ENCODE data around the gene SRD5A1. TPM values are rescaled to one million over a fixed set of nuclear protein-coding genes. Genes with fewer than 3 reads are reported as not detected.
A peak's percentile ranks its signal among the peaks of the same experiment; 100 is the strongest.

The SRD5A1 gene
- total RNA-seq (10 to 100 TPM in 2 of 5 donors, 1 to 10 TPM in 3; 2.3 to 13.6 (median 9.6) TPM), total RNA-seq (2.3 to 15.0 (median 6.1) reads per million in 29 experiments)
- total RNA-seq (2013): 5.6 TPM

- POLR2A ChIA-PET: interaction anchor here (0.6 to 0.9 kb wide), 3 partner anchors 1109 to 1237 kb away, joined by 3 to 7 read pairs (median 4); partner anchors contain the start of gene ICE1 (in 1 of the 2)
- H3K27ac ChIP-seq (ENCODE audit: low read length): peak within 1 kb of the TSS; percentile 96
- peak; percentile 88 to 93 (median 88) for ATAC-seq (replicated peaks in 1 of 4)
- Mint-ChIP-seq H3K4me1 (peaks cover 51 to 59% (median 54%) of the 10 kb centered on the region in 3 donors), H3K9me3 (no peaks in the 10 kb centered on the region), H3K36me3 (peaks cover 19% of the 10 kb centered on the region), H3K27ac (peak within 1 kb of the TSS; percentile 98 to 100), H3K4me3 (peak within 1 kb of the TSS; percentile 93 to 94 (median 94)), H3K27me3 (no peaks in the 10 kb centered on the region)
- peak; percentile 71 to 96 (median 86) for DNase-seq
- no peaks in the 10 kb centered on the region for H3K9me3 ChIP-seq
- H3K4me1 ChIP-seq (ENCODE audit: control insufficient read depth in 1 of 2, extremely low read depth in 1 of 2, insufficient read depth in 2 of 2, low read length in 2 of 2): peaks cover 11 to 26% of the 10 kb centered on the region in 2 experiments
- H3K27me3 ChIP-seq (replicated peaks in 1 of 2; ENCODE audit: control insufficient read depth in 2 of 2, extremely low read depth in 1 of 2, insufficient read depth in 2 of 2, low read length in 1 of 2): no peaks in the 10 kb centered on the region
- peaks cover 0 to 30% of the 10 kb centered on the region in 2 donors for H3K36me3 ChIP-seq (ENCODE audit: control insufficient read depth in 2 of 2, extremely low read depth in 1 of 2, insufficient read depth in 1 of 2, low read length in 1 of 2)
- under 1% methylated on average over 62 of the region's 66 CpGs for WGBS (ENCODE audit: insufficient coverage)
- CTCF ChIA-PET: interaction anchor here (0.8 to 1.5 kb wide), 6 partner anchors 80 to 1211 kb away, joined by 3 to 7 read pairs (median 4); partner anchors contain the start of genes ICE1 (in 1 of the 2) and TENT4A (in 1 of the 2)
- peak within 1 kb of the TSS; percentile 82 to 85 for H3K4me3 ChIP-seq (ENCODE audit: control insufficient read depth in 1 of 2, extremely low read depth in 1 of 2, low read length in 1 of 2)
These were observed at the start of gene SRD5A1, which contains the start of gene NSUN2 for GRCh38 chr5:6632888-6633468. Gene SRD5A1 (plus strand): TSS chr5:6633440. CDS start chr5:6633577, 137 bp downstream. Gene NSUN2 (minus strand): TSS chr5:6633044. CDS start chr5:6632979, 65 bp downstream.

DNA sequence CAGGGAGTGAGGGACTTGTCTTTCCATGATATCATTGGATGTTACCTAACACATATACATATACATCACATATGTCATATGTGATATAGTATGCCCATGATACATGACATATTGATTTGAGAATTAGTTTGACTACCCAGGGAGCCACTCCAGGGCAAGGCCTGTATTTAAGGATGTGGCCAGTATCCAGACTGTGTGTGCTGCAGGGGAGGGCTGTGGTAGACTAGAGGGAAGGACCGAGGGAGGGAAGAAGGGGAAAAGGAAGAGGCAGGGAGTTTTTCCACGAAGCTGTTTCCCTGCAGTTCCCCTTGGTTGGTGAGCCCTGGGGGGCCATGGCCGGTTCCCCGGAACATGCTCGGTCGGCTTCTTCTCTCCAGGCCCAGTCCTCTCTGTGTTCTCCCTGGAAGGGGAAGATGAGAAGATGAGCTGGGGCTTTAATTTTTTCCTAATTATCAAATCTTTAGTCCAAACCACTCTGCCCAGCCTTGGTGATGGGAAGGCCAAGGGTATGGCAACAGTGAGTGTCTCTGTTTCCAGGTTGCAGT lies 49.1 kb upstream of the SRD5A1 start:
- H3K36me3 ChIP-seq (ENCODE audit: control insufficient read depth in 2 of 2, extremely low read depth in 1 of 2, insufficient read depth in 1 of 2, low read length in 1 of 2): no peaks in the 10 kb centered on the region
- ATAC-seq (replicated peaks in 1 of 4): no peak
- POLR2A ChIA-PET: interaction anchor here in 1 of 2 donors (0.6 kb wide), 1 partner anchor 10 kb away, joined by 3 read pairs; no protein-coding TSS in a partner anchor
- no peaks in the 10 kb centered on the region for H3K9me3 Mint-ChIP-seq
- no peak for DNase-seq
- H3K27me3 Mint-ChIP-seq: peaks cover 50 to 56% of the 10 kb centered on the region in 2 donors
- 22% methylated on average over 2 of the region's 6 CpGs for WGBS (ENCODE audit: insufficient coverage)
- no peaks in the 10 kb centered on the region for H3K36me3 Mint-ChIP-seq
- H3K4me3 Mint-ChIP-seq: peak overlapping the region in 1 of 3 donors; percentile 49
- H3K4me1 ChIP-seq (ENCODE audit: control insufficient read depth in 1 of 2, extremely low read depth in 1 of 2, insufficient read depth in 2 of 2, low read length in 2 of 2): peaks cover 0 to 6% of the 10 kb centered on the region in 2 experiments
- H3K4me1 Mint-ChIP-seq: peaks cover 0 to 4% (median 3%) of the 10 kb centered on the region in 3 donors
- no peak overlapping the region for H3K27ac ChIP-seq (ENCODE audit: low read length)
- peaks cover 8 to 52% of the 10 kb centered on the region in 2 experiments for H3K27me3 ChIP-seq (replicated peaks in 1 of 2; ENCODE audit: control insufficient read depth in 2 of 2, extremely low read depth in 1 of 2, insufficient read depth in 2 of 2, low read length in 1 of 2)
- CTCF ChIA-PET: interaction anchor here in 1 of 2 donors (0.6 kb wide), 1 partner anchor 663 kb away, joined by 3 read pairs; no protein-coding TSS in a partner anchor
- H3K27ac Mint-ChIP-seq: no peak overlapping the region
- no peak overlapping the region for H3K4me3 ChIP-seq (ENCODE audit: control insufficient read depth in 1 of 2, extremely low read depth in 1 of 2, low read length in 1 of 2)
- H3K9me3 ChIP-seq: no peaks in the 10 kb centered on the region

GRCh38 chr5:6584727-6585126 lies 48.5 kb upstream of the SRD5A1 start:
- Histone ChIP-seq H3K4me1 (ENCODE audit: control insufficient read depth in 1 of 2, extremely low read depth in 1 of 2, insufficient read depth in 2 of 2, low read length in 2 of 2) (peaks cover 0 to 6% of the 10 kb centered on the region in 2 experiments), H3K4me3 (ENCODE audit: control insufficient read depth in 1 of 2, extremely low read depth in 1 of 2, low read length in 1 of 2) (no peak overlapping the region), H3K9me3 (no peaks in the 10 kb centered on the region), H3K27me3 (replicated peaks in 1 of 2; ENCODE audit: control insufficient read depth in 2 of 2, extremely low read depth in 1 of 2, insufficient read depth in 2 of 2, low read length in 1 of 2) (peaks cover 8 to 49% of the 10 kb centered on the region in 2 experiments), H3K36me3 (ENCODE audit: control insufficient read depth in 2 of 2, extremely low read depth in 1 of 2, insufficient read depth in 1 of 2, low read length in 1 of 2) (no peaks in the 10 kb centered on the region), H3K27ac (ENCODE audit: low read length) (no peak overlapping the region)
- DNase-seq (no peak), ATAC-seq (replicated peaks in 1 of 4) (no peak)
- Mint-ChIP-seq H3K9me3 (no peaks in the 10 kb centered on the region), H3K4me3 (peak overlapping the region in 1 of 3 donors; percentile 21), H3K36me3 (no peaks in the 10 kb centered on the region), H3K27ac (no peak overlapping the region), H3K27me3 (peaks cover 49 to 56% of the 10 kb centered on the region in 2 donors), H3K4me1 (peaks cover 0 to 4% (median 3%) of the 10 kb centered on the region in 3 donors)
- 91% methylated on average over 7 of the region's 8 CpGs for WGBS (ENCODE audit: insufficient coverage)
- POLR2A ChIA-PET: no interaction called here
- CTCF ChIA-PET: interaction anchor here in 1 of 2 donors (0.6 kb wide), 1 partner anchor 664 kb away, joined by 3 read pairs; no protein-coding TSS in a partner anchor

DNA sequence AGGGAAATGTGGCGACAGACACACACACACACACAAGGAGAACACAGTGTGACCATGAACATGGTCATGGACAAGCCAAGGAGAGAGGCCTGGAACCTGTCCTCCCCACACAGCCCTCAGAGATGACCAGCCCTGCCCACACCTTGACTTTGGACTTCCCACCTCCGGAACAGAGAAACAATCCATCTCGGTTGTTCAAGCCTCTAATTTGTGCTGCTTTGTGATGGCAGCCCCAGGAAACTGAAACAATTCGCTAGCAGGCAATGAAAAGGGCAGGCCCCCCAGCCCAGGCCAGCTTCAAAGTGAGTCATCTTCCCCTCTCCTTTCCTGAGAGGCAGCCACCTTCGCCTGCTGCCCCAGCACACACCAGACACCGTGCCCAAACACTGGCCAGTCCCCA lies 48.1 kb upstream of the SRD5A1 start:
- Mint-ChIP-seq H3K27ac (no peak overlapping the region), H3K27me3 (peaks cover 45 to 52% of the 10 kb centered on the region in 2 donors), H3K4me3 (no peak overlapping the region), H3K4me1 (peaks cover 0 to 4% (median 3%) of the 10 kb centered on the region in 3 donors), H3K9me3 (no peaks in the 10 kb centered on the region), H3K36me3 (no peaks in the 10 kb centered on the region)
- CTCF ChIA-PET: no interaction called here
- POLR2A ChIA-PET: no interaction called here
- DNase-seq (no peak), ATAC-seq (replicated peaks in 1 of 4) (no peak)
- Histone ChIP-seq H3K4me3 (ENCODE audit: control insufficient read depth in 1 of 2, extremely low read depth in 1 of 2, low read length in 1 of 2) (no peak overlapping the region), H3K27me3 (replicated peaks in 1 of 2; ENCODE audit: control insufficient read depth in 2 of 2, extremely low read depth in 1 of 2, insufficient read depth in 2 of 2, low read length in 1 of 2) (peaks cover 8 to 45% of the 10 kb centered on the region in 2 experiments), H3K27ac (ENCODE audit: low read length) (no peak overlapping the region), H3K9me3 (no peaks in the 10 kb centered on the region), H3K4me1 (ENCODE audit: control insufficient read depth in 1 of 2, extremely low read depth in 1 of 2, insufficient read depth in 2 of 2, low read length in 2 of 2) (peaks cover 0 to 6% of the 10 kb centered on the region in 2 experiments), H3K36me3 (ENCODE audit: control insufficient read depth in 2 of 2, extremely low read depth in 1 of 2, insufficient read depth in 1 of 2, low read length in 1 of 2) (no peaks in the 10 kb centered on the region)
- WGBS (ENCODE audit: insufficient coverage): 63% methylated on average over 3 of the region's 6 CpGs

GRCh38 chr5:6585939-6586646 lies 47.1 kb upstream of the SRD5A1 start:
- Mint-ChIP-seq H3K9me3 (no peaks in the 10 kb centered on the region), H3K4me3 (no peak overlapping the region), H3K4me1 (peaks cover 0 to 4% (median 3%) of the 10 kb centered on the region in 3 donors), H3K27me3 (peaks cover 38 to 44% of the 10 kb centered on the region in 2 donors), H3K36me3 (no peaks in the 10 kb centered on the region), H3K27ac (no peak overlapping the region)
- no peak for ATAC-seq (replicated peaks in 1 of 4)
- H3K4me1 ChIP-seq (ENCODE audit: control insufficient read depth in 1 of 2, extremely low read depth in 1 of 2, insufficient read depth in 2 of 2, low read length in 2 of 2): peaks cover 0 to 6% of the 10 kb centered on the region in 2 experiments
- no peak for DNase-seq
- WGBS (ENCODE audit: insufficient coverage): 60% methylated on average over 7 of the region's 15 CpGs
- POLR2A ChIA-PET: no interaction called here
- no peaks in the 10 kb centered on the region for H3K36me3 ChIP-seq (ENCODE audit: control insufficient read depth in 2 of 2, extremely low read depth in 1 of 2, insufficient read depth in 1 of 2, low read length in 1 of 2)
- peaks cover 8 to 45% of the 10 kb centered on the region in 2 experiments for H3K27me3 ChIP-seq (replicated peaks in 1 of 2; ENCODE audit: control insufficient read depth in 2 of 2, extremely low read depth in 1 of 2, insufficient read depth in 2 of 2, low read length in 1 of 2)
- H3K27ac ChIP-seq (ENCODE audit: low read length): no peak overlapping the region
- H3K4me3 ChIP-seq (ENCODE audit: control insufficient read depth in 1 of 2, extremely low read depth in 1 of 2, low read length in 1 of 2): no peak overlapping the region
- CTCF ChIA-PET: interaction anchor here in 1 of 2 donors (0.7 kb wide), 1 partner anchor 1300 kb away, joined by 5 read pairs; no protein-coding TSS in a partner anchor
- H3K9me3 ChIP-seq: no peaks in the 10 kb centered on the region

DNA sequence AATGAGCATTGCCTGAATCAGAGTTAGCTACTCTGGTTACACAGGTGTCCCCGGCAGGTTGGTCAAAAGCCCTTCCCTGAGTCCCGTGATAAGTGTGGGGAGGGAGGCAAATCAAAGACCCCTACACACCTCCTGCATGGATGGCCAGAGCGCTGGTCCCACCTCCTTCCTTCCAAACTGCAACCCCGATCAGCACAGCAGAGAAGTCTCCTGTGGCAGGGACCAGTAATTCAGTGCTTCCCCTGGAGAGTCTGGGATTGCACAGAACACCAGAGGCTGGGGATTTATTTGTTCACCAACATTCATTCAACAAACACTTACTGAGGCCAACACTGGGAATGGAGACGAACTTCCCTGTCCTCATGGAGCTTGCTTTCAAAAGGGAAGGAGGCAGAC lies 46.6 kb upstream of the SRD5A1 start:
- Mint-ChIP-seq H3K36me3 (peaks cover 1% of the 10 kb centered on the region), H3K4me1 (peaks cover 0 to 4% (median 3%) of the 10 kb centered on the region in 3 donors), H3K27me3 (peaks cover 34 to 39% of the 10 kb centered on the region in 2 donors), H3K27ac (no peak overlapping the region), H3K9me3 (no peaks in the 10 kb centered on the region), H3K4me3 (no peak overlapping the region)
- DNase-seq (no peak), ATAC-seq (replicated peaks in 1 of 4) (no peak)
- Histone ChIP-seq H3K4me1 (ENCODE audit: control insufficient read depth in 1 of 2, extremely low read depth in 1 of 2, insufficient read depth in 2 of 2, low read length in 2 of 2) (peaks cover 0 to 6% of the 10 kb centered on the region in 2 experiments), H3K36me3 (ENCODE audit: control insufficient read depth in 2 of 2, extremely low read depth in 1 of 2, insufficient read depth in 1 of 2, low read length in 1 of 2) (no peaks in the 10 kb centered on the region), H3K4me3 (ENCODE audit: control insufficient read depth in 1 of 2, extremely low read depth in 1 of 2, low read length in 1 of 2) (no peak overlapping the region), H3K9me3 (no peaks in the 10 kb centered on the region), H3K27ac (ENCODE audit: low read length) (no peak overlapping the region), H3K27me3 (replicated peaks in 1 of 2; ENCODE audit: control insufficient read depth in 2 of 2, extremely low read depth in 1 of 2, insufficient read depth in 2 of 2, low read length in 1 of 2) (peaks cover 8 to 42% of the 10 kb centered on the region in 2 experiments)
- WGBS (ENCODE audit: insufficient coverage): 82% methylated on average over 2 of the region's 5 CpGs
- CTCF ChIA-PET: interaction anchor here in 1 of 2 donors (0.7 kb wide), 1 partner anchor 1299 kb away, joined by 5 read pairs; no protein-coding TSS in a partner anchor
- POLR2A ChIA-PET: no interaction called here
